Measurements from ENCODE around the gene CDC25B. TPM values are rescaled to one million over a fixed set of nuclear protein-coding genes. Genes with fewer than 3 reads are reported as not detected.

CDC25B gene
- total and polyA plus RNA-seq, 2 of the 13 experiments (the other 11 are each of a cell fraction or from before 2014, with no cell fraction given) = 14.5 to 19.4 TPM

DNA sequence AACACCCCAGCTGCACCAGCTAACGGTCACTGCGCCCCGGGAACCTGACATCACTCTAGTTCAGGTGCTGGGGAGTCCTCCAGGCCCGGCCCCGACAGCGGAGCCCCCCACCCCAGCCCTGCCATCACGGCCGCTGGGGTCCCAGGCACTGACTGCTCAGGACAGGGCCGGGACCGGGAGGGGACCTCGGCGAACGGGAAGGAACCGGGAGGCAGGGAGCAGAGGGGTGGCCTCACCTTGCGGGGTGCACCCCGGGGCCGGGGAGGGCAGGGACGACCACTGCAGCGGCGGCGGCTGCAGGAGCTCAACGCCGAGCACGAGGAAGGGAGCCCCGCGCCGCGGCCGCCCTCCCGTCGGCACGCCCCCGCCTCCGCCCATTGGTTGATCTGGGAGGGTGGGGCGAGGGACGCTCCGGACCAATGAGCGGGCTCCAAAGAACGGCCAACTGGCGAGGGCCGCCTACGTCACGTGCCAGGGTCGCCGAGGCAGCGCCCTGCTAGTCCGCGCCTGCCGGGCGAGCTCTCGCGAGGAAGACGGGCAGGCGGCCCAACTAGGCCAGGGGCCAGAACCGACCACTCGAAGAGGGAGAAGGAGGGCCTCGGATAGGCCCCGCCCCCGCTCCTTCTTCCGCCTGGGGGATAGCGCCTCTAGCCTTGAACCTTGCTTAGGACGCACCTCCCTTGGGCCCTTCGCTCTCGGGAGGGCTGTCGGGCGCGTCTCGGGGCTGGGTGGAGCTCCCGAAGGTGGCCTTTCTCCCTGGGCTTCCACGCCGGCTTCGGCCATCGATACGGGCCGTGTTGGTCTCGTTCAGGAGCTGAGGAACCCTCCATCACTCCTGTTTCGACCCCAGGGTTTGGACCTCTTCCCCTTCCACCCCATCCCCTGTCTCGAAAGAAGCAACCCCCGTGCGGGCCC lies 28.4 kb upstream of the CDC25B start, which contains the start of gene ADISSP (continued):
- TF ChIP-seq, protein P1, sequence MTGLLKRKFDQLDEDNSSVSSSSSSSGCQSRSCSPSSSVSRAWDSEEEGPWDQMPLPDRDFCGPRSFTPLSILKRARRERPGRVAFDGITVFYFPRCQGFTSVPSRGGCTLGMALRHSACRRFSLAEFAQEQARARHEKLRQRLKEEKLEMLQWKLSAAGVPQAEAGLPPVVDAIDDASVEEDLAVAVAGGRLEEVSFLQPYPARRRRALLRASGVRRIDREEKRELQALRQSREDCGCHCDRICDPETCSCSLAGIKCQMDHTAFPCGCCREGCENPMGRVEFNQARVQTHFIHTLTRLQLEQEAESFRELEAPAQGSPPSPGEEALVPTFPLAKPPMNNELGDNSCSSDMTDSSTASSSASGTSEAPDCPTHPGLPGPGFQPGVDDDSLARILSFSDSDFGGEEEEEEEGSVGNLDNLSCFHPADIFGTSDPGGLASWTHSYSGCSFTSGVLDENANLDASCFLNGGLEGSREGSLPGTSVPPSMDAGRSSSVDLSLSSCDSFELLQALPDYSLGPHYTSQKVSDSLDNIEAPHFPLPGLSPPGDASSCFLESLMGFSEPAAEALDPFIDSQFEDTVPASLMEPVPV (CRISPR knock-in tag; IDR thresholded peaks at IDR 0.05) = peak; percentile 99
- 0 out of 2 replicates have a peak, but pooled peaks have one; percentile 58 for TF ChIP-seq ZNF101 (CRISPR knock-in tag; IDR thresholded peaks at IDR 0.05; ENCODE audit: borderline replicate concordance, low read depth)
- TF ChIP-seq, protein P2, sequence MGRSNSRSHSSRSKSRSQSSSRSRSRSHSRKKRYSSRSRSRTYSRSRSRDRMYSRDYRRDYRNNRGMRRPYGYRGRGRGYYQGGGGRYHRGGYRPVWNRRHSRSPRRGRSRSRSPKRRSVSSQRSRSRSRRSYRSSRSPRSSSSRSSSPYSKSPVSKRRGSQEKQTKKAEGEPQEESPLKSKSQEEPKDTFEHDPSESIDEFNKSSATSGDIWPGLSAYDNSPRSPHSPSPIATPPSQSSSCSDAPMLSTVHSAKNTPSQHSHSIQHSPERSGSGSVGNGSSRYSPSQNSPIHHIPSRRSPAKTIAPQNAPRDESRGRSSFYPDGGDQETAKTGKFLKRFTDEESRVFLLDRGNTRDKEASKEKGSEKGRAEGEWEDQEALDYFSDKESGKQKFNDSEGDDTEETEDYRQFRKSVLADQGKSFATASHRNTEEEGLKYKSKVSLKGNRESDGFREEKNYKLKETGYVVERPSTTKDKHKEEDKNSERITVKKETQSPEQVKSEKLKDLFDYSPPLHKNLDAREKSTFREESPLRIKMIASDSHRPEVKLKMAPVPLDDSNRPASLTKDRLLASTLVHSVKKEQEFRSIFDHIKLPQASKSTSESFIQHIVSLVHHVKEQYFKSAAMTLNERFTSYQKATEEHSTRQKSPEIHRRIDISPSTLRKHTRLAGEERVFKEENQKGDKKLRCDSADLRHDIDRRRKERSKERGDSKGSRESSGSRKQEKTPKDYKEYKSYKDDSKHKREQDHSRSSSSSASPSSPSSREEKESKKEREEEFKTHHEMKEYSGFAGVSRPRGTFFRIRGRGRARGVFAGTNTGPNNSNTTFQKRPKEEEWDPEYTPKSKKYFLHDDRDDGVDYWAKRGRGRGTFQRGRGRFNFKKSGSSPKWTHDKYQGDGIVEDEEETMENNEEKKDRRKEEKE (IDR thresholded peaks at IDR 0.05) = no peak
- 0 out of 2 replicates have a peak, but pooled peaks have one; percentile 41 for TF ChIP-seq JUN (CRISPR knock-in tag; IDR thresholded peaks at IDR 0.05)
- peak; percentile 92 for TF ChIP-seq ZNF782 (CRISPR knock-in tag; IDR thresholded peaks at IDR 0.05; ENCODE audit: borderline replicate concordance)
- TF ChIP-seq, protein P3, sequence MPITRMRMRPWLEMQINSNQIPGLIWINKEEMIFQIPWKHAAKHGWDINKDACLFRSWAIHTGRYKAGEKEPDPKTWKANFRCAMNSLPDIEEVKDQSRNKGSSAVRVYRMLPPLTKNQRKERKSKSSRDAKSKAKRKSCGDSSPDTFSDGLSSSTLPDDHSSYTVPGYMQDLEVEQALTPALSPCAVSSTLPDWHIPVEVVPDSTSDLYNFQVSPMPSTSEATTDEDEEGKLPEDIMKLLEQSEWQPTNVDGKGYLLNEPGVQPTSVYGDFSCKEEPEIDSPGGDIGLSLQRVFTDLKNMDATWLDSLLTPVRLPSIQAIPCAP (CRISPR knock-in tag; IDR thresholded peaks at IDR 0.05; ENCODE audit: low read depth) = peak; percentile 89; the same call in 1 of the 2 replicates
- TF ChIP-seq, protein P4, sequence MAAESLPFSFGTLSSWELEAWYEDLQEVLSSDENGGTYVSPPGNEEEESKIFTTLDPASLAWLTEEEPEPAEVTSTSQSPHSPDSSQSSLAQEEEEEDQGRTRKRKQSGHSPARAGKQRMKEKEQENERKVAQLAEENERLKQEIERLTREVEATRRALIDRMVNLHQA (CRISPR knock-in tag; IDR thresholded peaks at IDR 0.05) = no peak
- TF ChIP-seq SALL2 (CRISPR knock-in tag; IDR thresholded peaks at IDR 0.05) = peak; percentile 83
- TF ChIP-seq TBX2 (CRISPR knock-in tag; IDR thresholded peaks at IDR 0.05; ENCODE audit: borderline replicate concordance) = peak; percentile 92
- TF ChIP-seq KLF9 (CRISPR knock-in tag; IDR thresholded peaks at IDR 0.05; ENCODE audit: low read depth) = peak; percentile 94; the same call in 1 of the 2 replicates
- TF ChIP-seq YY1 (IDR thresholded peaks at IDR 0.05; ENCODE audit: insufficient read depth, insufficient replicate concordance, low read depth, low read length) = peak; percentile 41
- TF ChIP-seq TGIF2 (CRISPR knock-in tag; IDR thresholded peaks at IDR 0.05) = no peak
- TF ChIP-seq, protein P5, sequence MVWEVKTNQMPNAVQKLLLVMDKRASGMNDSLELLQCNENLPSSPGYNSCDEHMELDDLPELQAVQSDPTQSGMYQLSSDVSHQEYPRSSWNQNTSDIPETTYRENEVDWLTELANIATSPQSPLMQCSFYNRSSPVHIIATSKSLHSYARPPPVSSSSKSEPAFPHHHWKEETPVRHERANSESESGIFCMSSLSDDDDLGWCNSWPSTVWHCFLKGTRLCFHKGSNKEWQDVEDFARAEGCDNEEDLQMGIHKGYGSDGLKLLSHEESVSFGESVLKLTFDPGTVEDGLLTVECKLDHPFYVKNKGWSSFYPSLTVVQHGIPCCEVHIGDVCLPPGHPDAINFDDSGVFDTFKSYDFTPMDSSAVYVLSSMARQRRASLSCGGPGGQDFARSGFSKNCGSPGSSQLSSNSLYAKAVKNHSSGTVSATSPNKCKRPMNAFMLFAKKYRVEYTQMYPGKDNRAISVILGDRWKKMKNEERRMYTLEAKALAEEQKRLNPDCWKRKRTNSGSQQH (CRISPR knock-in tag; IDR thresholded peaks at IDR 0.05; ENCODE audit: low read depth) = no peak
- TF ChIP-seq FOSL2 (CRISPR knock-in tag; IDR thresholded peaks at IDR 0.05) = no peak; the same call in 1 of the 2 replicates
- peak; percentile 61; the same call in 1 of the 2 replicates for TF ChIP-seq SRY (CRISPR knock-in tag; IDR thresholded peaks at IDR 0.05)
- TF ChIP-seq ZNF24 (IDR thresholded peaks at IDR 0.05) = no peak
- no peak; the same call in 1 of the 2 replicates for TF ChIP-seq PRMT3 (CRISPR knock-in tag; IDR thresholded peaks at IDR 0.05; ENCODE audit: borderline replicate concordance, low read depth)
- TF ChIP-seq, protein P6, sequence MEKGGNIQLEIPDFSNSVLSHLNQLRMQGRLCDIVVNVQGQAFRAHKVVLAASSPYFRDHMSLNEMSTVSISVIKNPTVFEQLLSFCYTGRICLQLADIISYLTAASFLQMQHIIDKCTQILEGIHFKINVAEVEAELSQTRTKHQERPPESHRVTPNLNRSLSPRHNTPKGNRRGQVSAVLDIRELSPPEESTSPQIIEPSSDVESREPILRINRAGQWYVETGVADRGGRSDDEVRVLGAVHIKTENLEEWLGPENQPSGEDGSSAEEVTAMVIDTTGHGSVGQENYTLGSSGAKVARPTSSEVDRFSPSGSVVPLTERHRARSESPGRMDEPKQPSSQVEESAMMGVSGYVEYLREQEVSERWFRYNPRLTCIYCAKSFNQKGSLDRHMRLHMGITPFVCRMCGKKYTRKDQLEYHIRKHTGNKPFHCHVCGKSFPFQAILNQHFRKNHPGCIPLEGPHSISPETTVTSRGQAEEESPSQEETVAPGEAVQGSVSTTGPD (CRISPR knock-in tag; IDR thresholded peaks at IDR 0.05) = no peak
- peak; percentile 62; the same call in 1 of the 2 replicates for TF ChIP-seq GATA4 (IDR thresholded peaks at IDR 0.05; ENCODE audit: borderline replicate concordance, low read depth)
- TF ChIP-seq KMT2B (CRISPR knock-in tag; IDR thresholded peaks at IDR 0.05) = peak; percentile 86

Measured in HepG2 (cell line).